GM12878 (cell line): ENCODE measurements around the gene SRC. TPM values are rescaled to one million over a fixed set of nuclear protein-coding genes. Genes with fewer than 3 reads are reported as not detected.

Experiments
- ATAC-seq: fragments of 200-7000 bp; cut with Tn5 transposase; 3 replicates; pipeline ENCODE4 v1.9.1; 2020; ENCODE audit warnings: mild to moderate bottlenecking, moderate library complexity
- BruUV-seq: library from RNA; stranded (reverse); fragments of 400-500 nt; replicated peaks from 2 replicates; lab custom pipeline; 2021; lab: Mats Ljungman, UMichigan
- CTCF ChIA-PET: fragments of 300-600 bp; sonication (Branson Sonifier 250); formaldehyde crosslinking; extraction: SDS; loops from one replicate; lab custom pipeline; 2021; ENCODE audit warnings: inconsistent platforms; lab: Yijun Ruan, JAX
- POLR2A ChIA-PET: fragments of 350-600 bp; formaldehyde crosslinking; extraction: SDS; loops from one replicate; lab custom pipeline; 2021; ENCODE audit warnings: inconsistent platforms; lab: Charles Lee
- RAD21 ChIA-PET: fragments of 300-600 bp; sonication (Branson Sonifier 250); formaldehyde crosslinking; loops from one replicate; lab custom pipeline; 2023; ENCODE audit warnings: antibody characterized with exemption; ENCODE audit not compliant: unreplicated experiment; lab: Charles Lee
- SMC1A ChIA-PET: fragments of 300-600 bp; sonication (Branson Sonifier 250); formaldehyde crosslinking; loops from one replicate; lab custom pipeline; 2023; ENCODE audit not compliant: unreplicated experiment, uncharacterized antibody; lab: Charles Lee
- DNase-seq: peaks from one replicate; pipeline ENCODE4 v3.0.0-alpha.2; 2011; ENCODE audit warnings: low read depth, low spot score
- FAIRE-seq: peaks from 3 replicates; lab custom pipeline; 2011; peaks lifted over from hg19 to GRCh38; lab: Jason Lieb, UNC
- H2AFZ ChIP-seq: 2 replicates; pipeline ENCODE4 v1.6.0; 2011; ENCODE audit warnings: low read depth, low read length, control low read depth; ENCODE audit not compliant: control insufficient read depth
- H3K27ac ChIP-seq: 2 replicates; pipeline ENCODE4 v1.5.1; 2011; ENCODE audit warnings: control low read depth; ENCODE audit not compliant: control insufficient read depth, insufficient read depth
- H3K27me3 ChIP-seq, 2 experiments: replicated peaks in 1 of 2; 2 replicates each; pipeline versions ENCODE4 v1.6.0 to v1.6.1; 2011; ENCODE audit warnings: low read length in 1 of 2; ENCODE audit not compliant: control insufficient read depth in 2 of 2, insufficient read depth in 2 of 2
- H3K36me3 ChIP-seq, 2 experiments: 2 replicates each; pipeline ENCODE4 v1.5.1; 2011; ENCODE audit warnings: low read length in 1 of 2; ENCODE audit not compliant: control insufficient read depth in 2 of 2, insufficient read depth in 2 of 2
- H3K4me1 ChIP-seq: 2 replicates; pipeline ENCODE4 v1.6.1; 2011; ENCODE audit warnings: mild to moderate bottlenecking, low read length, moderate library complexity, mixed read lengths; ENCODE audit not compliant: control insufficient read depth, insufficient read depth
- H3K4me2 ChIP-seq: 2 replicates; pipeline ENCODE4 v1.6.0; 2011; ENCODE audit warnings: control low read depth; ENCODE audit not compliant: control insufficient read depth, insufficient read depth
- H3K4me3 ChIP-seq: fragments of 200-600 bp; sonication (generic); 2 replicates; pipeline ENCODE4 v1.5.1; 2016
- H3K79me2 ChIP-seq: 2 replicates; pipeline ENCODE4 v1.6.0; 2011; ENCODE audit warnings: low read length; ENCODE audit not compliant: control insufficient read depth, insufficient read depth
- H3K9ac ChIP-seq: 2 replicates; pipeline ENCODE4 v1.8.0; 2011; ENCODE audit warnings: low read length, control low read depth, mixed read lengths; ENCODE audit not compliant: control insufficient read depth, insufficient read depth
- H3K9me3 ChIP-seq: replicated peaks from 3 replicates; pipeline ENCODE4 v1.5.1; 2011; ENCODE audit warnings: mild to moderate bottlenecking, low read length; ENCODE audit not compliant: control insufficient read depth, insufficient read depth
- H4K20me1 ChIP-seq: 2 replicates; pipeline ENCODE4 v1.6.0; 2011; ENCODE audit not compliant: control insufficient read depth, insufficient read depth
- CREM ChIP-seq: IDR thresholded peaks from 2 replicates; pipeline ENCODE4 v1.6.1; 2014; ENCODE audit warnings: antibody characterized with exemption, low read depth
- GATAD2B ChIP-seq: fragments of 450-650 bp; conservative IDR thresholded peaks from 2 replicates; pipeline ENCODE4 v1.6.1; 2017; ENCODE audit warnings: low read depth, mild to moderate bottlenecking, moderate library complexity
- MEF2B ChIP-seq: fragments of 450-650 bp; IDR thresholded peaks from 2 replicates; pipeline ENCODE4 v1.6.1; 2018; ENCODE audit warnings: mild to moderate bottlenecking, moderate library complexity; ENCODE audit not compliant: partially characterized antibody, poor library complexity, severe bottlenecking
- MXI1 ChIP-seq: fragments of 150-350 bp; IDR thresholded peaks from 2 replicates; pipeline ENCODE4 v1.6.1; 2011; ENCODE audit warnings: low read depth, mild to moderate bottlenecking, inconsistent platforms, low read length, improper control_type of control experiment
- NR2F1 ChIP-seq: fragments of 450-650 bp; conservative IDR thresholded peaks from 2 replicates; pipeline ENCODE4 v1.6.1; 2017; ENCODE audit warnings: mild to moderate bottlenecking
- PAX8 ChIP-seq: fragments of 450-650 bp; IDR thresholded peaks from 2 replicates; pipeline ENCODE4 v1.6.1; 2017; ENCODE audit warnings: mild to moderate bottlenecking, moderate library complexity
- RCOR1 ChIP-seq: conservative IDR thresholded peaks from 2 replicates; pipeline ENCODE4 v1.6.1; 2012; ENCODE audit warnings: low read depth, low read length, improper control_type of control experiment
- SP1 ChIP-seq: IDR thresholded peaks from one replicate; pipeline ENCODE4 v1.6.1; 2011; ENCODE audit warnings: low read depth, low read length
- SRF ChIP-seq, 2 experiments: IDR thresholded peaks; 2 replicates each; pipeline ENCODE4 v1.6.1; 2011; ENCODE audit warnings: low read depth in 2 of 2, low read length in 2 of 2, mild to moderate bottlenecking in 1 of 2, moderate library complexity in 1 of 2
- TCF7 ChIP-seq: IDR thresholded peaks from 2 replicates; pipeline ENCODE4 v1.6.1; 2014; ENCODE audit warnings: antibody characterized with exemption, borderline replicate concordance
- ZBED1 ChIP-seq: IDR thresholded peaks from 2 replicates; pipeline ENCODE4 v1.6.1; 2016; ENCODE audit warnings: borderline replicate concordance
- ZNF217 ChIP-seq: fragments of 450-650 bp; IDR thresholded peaks from 2 replicates; pipeline ENCODE4 v1.6.1; 2017; ENCODE audit warnings: antibody characterized with exemption, mild to moderate bottlenecking
- WGBS: methylation state at CpG from one replicate; pipeline ENCODE4 v1.1.6; 2016; ENCODE audit warnings: low lambda C conversion rate; ENCODE audit not compliant: insufficient replicate concordance, insufficient coverage; ENCODE audit errors: missing lambda C conversion rate; 5-methylcytosine and 5-hydroxymethylcytosine counted together
- in situ Hi-C: fragments of 300-500 bp; cut with MboI; formaldehyde crosslinking; loops from 9 replicates; pipeline ENCODE4 v1.14.3; 2018; ENCODE audit warnings: mixed read lengths
- intact Hi-C: fragments of 100-400 bp; cut with micrococcal nuclease; formaldehyde crosslinking; loops from one replicate; pipeline ENCODE4 v1.14.2; 2022; ENCODE audit not compliant: unreplicated experiment
- polyA plus RNA-seq, 11 experiments: library from polyadenylated mRNA; depleted of rRNA in 4 of 11; unstranded in 6 of 11; stranded (reverse) in 5 of 11; fragments of >200 nt; fragmentation: Nextera tagmentation in 4 of 11; fragmentation: Illumina TruSeq in 1 of 11; extraction: Ambion mirVana in 4 of 11; extraction: Trizol in 1 of 11; gene quantifications; 1 replicate in 1 of 11; 2 replicates in 10 of 11; pipeline versions ENCODE4 v1.2.1 to v1.2.3, GENCODE V29; 2011 to 2016; ENCODE audit warnings: inconsistent platforms in 2 of 11, missing spikeins in 2 of 11, low read depth in 1 of 11
- total RNA-seq, 4 experiments: library from RNA; depleted of rRNA in 3 of 4; stranded (reverse); fragments of >200 nt in 3 of 4; fragmentation: Illumina TruSeq in 1 of 4; extraction: Trizol in 1 of 4; gene quantifications; 2 replicates each; pipeline versions ENCODE4 v1.2.1 to v1.2.3, GENCODE V29; 2013 to 2021
- TF ChIP-seq, protein P1 (sequence below): fragments of 450-650 bp; conservative IDR thresholded peaks from 2 replicates; pipeline ENCODE4 v1.6.1; 2017; ENCODE audit warnings: mild to moderate bottlenecking, moderate library complexity
- TF ChIP-seq, protein P2 (sequence below): IDR thresholded peaks from 2 replicates; pipeline ENCODE4 v1.6.1; 2012; ENCODE audit warnings: low read depth, low read length, improper control_type of control experiment

SRC gene
- total and polyA plus RNA-seq, 10 of the 15 experiments (the other 5 are each of a cell fraction or from before 2014, with no cell fraction given), result 0.60 to 71.3 (median 27.2) TPM

DNA sequence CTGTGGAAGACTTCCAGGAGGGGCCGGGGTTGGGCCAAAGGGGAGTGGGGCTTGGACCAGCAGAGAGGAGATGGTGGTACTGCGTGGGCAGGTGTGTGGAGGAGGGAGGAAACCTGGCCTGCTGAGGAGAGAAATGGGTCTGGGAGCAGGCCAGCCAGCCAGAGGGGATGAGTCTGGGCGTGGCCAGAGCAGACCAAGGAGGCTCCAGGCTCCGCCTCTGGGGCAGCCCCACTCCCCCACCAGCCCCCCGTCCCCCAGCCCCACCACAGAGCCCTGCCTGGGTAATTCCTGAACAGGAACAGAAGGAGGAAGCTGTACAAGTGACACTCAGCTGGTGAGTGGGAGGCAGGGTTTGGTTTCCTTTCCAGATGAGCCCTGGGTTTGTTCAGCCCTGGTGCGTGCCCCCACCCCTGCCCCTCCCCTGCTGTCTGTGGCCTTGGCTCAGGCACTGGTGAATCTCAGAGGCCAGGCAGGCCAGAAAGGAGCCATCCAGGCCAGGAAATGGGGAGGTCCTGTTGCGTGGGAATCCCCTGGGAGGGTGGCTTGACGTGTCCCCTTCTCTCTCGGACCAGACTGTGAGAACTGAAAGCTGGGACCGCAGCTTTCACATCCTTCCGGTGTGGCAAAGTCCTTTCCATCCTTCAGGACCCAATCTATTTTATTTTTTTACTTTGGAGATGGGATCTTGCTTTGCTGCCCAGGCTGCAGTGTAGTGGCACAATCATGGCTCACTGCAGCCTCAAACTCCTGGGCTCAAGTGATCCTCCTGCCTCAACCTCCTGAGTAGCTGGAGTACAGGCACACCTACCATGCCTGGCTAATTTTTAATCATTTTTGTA is 9.4 kb upstream of the SRC start (continued):
- TF ChIP-seq CREM (peak; percentile 89), PAX8 (no peak), SRF (IDR thresholded peaks at IDR 0.05; ENCODE audit: low read depth in 2 of 2, low read length in 2 of 2) (no peak), TCF7 (no peak)
- TF ChIP-seq, protein P1, sequence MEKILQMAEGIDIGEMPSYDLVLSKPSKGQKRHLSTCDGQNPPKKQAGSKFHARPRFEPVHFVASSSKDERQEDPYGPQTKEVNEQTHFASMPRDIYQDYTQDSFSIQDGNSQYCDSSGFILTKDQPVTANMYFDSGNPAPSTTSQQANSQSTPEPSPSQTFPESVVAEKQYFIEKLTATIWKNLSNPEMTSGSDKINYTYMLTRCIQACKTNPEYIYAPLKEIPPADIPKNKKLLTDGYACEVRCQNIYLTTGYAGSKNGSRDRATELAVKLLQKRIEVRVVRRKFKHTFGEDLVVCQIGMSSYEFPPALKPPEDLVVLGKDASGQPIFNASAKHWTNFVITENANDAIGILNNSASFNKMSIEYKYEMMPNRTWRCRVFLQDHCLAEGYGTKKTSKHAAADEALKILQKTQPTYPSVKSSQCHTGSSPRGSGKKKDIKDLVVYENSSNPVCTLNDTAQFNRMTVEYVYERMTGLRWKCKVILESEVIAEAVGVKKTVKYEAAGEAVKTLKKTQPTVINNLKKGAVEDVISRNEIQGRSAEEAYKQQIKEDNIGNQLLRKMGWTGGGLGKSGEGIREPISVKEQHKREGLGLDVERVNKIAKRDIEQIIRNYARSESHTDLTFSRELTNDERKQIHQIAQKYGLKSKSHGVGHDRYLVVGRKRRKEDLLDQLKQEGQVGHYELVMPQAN, result no peak; the same call in 1 of the 2 replicates
- TF ChIP-seq, protein P2, sequence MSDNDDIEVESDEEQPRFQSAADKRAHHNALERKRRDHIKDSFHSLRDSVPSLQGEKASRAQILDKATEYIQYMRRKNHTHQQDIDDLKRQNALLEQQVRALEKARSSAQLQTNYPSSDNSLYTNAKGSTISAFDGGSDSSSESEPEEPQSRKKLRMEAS, result no peak

DNA sequence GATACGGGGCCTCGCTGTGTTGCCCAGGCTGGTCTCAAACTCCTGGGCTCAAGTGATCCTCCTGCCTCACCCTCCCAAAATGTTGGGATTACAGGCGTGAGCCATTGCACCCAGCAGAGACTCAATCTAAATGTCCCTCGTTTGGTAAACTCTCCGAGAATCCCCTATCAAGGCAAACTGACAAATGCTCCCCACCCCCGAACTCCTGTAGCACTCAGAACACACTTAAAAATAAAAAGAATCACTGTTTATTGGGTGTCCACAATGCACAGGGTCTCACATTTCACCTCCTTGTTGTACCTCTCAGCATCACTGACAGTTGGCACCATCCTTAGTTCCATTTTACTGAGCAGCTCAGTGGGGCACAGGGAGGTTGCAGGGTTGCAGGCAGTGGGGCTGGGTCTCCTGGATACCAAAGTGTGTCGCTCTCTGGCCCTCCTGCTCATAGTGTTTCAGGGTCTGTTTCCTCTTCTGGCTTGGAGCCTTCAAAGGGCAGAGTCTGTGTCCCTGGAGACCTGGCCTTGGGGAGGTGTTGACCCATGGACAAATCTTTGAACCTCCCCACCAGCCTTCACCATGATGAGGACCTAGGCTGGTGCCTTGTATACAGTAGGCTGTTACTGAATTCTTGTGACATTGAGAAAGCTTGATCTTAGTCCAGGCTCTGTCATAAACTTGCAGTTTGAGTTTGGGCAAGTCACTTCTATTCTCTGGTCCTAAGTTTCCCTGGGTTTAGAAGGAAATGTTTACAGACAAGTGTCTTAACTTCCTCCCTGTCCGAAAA is 8.5 kb upstream of the SRC start:
- Histone ChIP-seq H3K27me3 (no peaks in the 10 kb centered on the region), H3K36me3 (no peaks in the 10 kb centered on the region), H2AFZ (no peak overlapping the region; the same call in 1 of the 2 replicates), H3K4me1 (peaks cover 38% of the 10 kb centered on the region), H4K20me1 (no peaks in the 10 kb centered on the region), H3K79me2 (no peaks in the 10 kb centered on the region), H3K27ac (peak overlapping the region; percentile 52), H3K9ac (peak overlapping the region; percentile 29; the same call in 1 of the 2 replicates), H3K4me3 (no peak overlapping the region), H3K9me3 (no peaks in the 10 kb centered on the region), H3K4me2 (peak overlapping the region; percentile 31)
- intact Hi-C loops (loop anchor here (2.0 to 5.0 kb wide), 2 partner anchors 45 to 47 kb away; no protein-coding TSS in a partner anchor), in situ Hi-C loops (no loop called here)
- RAD21 ChIA-PET, result interaction anchor here (1.0 to 3.9 kb wide), 6 partner anchors 9 to 67 kb away, joined by 3 to 38 read pairs (median 14); partner anchors contain the start of genes MANBAL and SRC
- peak; percentile 60 for ATAC-seq
- TSS peak; percentile 55 for BruUV-seq
- WGBS, result 55% methylated on average over 8 of the region's 8 CpGs
- CTCF ChIA-PET, result interaction anchor here (1.0 to 3.4 kb wide), 4 partner anchors 7 to 48 kb away, joined by 4 to 13 read pairs (median 5); partner anchors contain the start of genes MANBAL and SRC
- TF ChIP-seq RCOR1 (no peak), ZBED1 (no peak), NR2F1 (peak; percentile 95), SP1 (peak; percentile 31), MXI1 (no peak), MEF2B (peak; percentile 86), ZNF217 (peak; percentile 14; the same call in 1 of the 2 replicates), GATAD2B (0 out of 2 replicates have a peak, but pooled peaks have one; percentile 8)
- POLR2A ChIA-PET, result interaction anchor here (0.6 to 3.3 kb wide), 9 partner anchors 8 to 47 kb away, joined by 3 to 31 read pairs (median 4); partner anchors contain the start of genes MANBAL and SRC
- no peak for FAIRE-seq
- SMC1A ChIA-PET, result interaction anchor here (0.7 to 2.5 kb wide), 13 partner anchors 10 to 865 kb away, joined by 3 to 8 read pairs (median 3); no protein-coding TSS in a partner anchor
- DNase-seq, result no peak
